Neural cell (in vitro differentiated cells): ENCODE results near the gene CTNNA1. TPM values are rescaled to one million over a fixed set of nuclear protein-coding genes. Genes with fewer than 3 reads are reported as not detected.

Source experiments
- H2AFZ ChIP-seq: fragments of 200-600, 300-800 bp; sonication (generic), shearing (Covaris generic); 2 replicates; pipeline ENCODE4 v1.6.0; 2014; ENCODE audit warnings: low read depth, mild to moderate bottlenecking, antibody characterized with exemption, low read length, moderate library complexity
- H3F3A ChIP-seq: fragments of 200-600 bp; shearing (Covaris generic); 2 replicates; pipeline ENCODE4 v1.6.1; 2016; ENCODE audit warnings: mild to moderate bottlenecking, moderate library complexity, mixed read lengths, antibody characterized with exemption, low read length; ENCODE audit not compliant: insufficient read depth, poor library complexity, severe bottlenecking
- H3K27ac ChIP-seq: fragments of 200-600, 300-800 bp; sonication (generic), shearing (Covaris generic); 2 replicates; pipeline ENCODE4 v1.5.1; 2014; ENCODE audit warnings: mild to moderate bottlenecking, low read length, moderate library complexity
- H3K27me3 ChIP-seq: fragments of 300-800, 200-600 bp; sonication (generic), shearing (Covaris generic); 2 replicates; pipeline ENCODE4 v1.6.0; 2014; ENCODE audit warnings: mild to moderate bottlenecking, low read depth, low read length, moderate library complexity; ENCODE audit not compliant: insufficient read depth
- H3K36me3 ChIP-seq: fragments of 300-800, 200-600 bp; sonication (generic), shearing (Covaris generic); 2 replicates; pipeline ENCODE4 v1.5.1; 2014; ENCODE audit warnings: mild to moderate bottlenecking, antibody characterized with exemption, low read length, moderate library complexity; ENCODE audit not compliant: insufficient read depth
- H3K4me2 ChIP-seq: fragments of 300-800, 200-600 bp; sonication (generic), shearing (Covaris generic); 2 replicates; pipeline ENCODE4 v1.6.0; 2014; ENCODE audit warnings: mild to moderate bottlenecking, low read length
- H3K4me3 ChIP-seq: fragments of 300-800, 200-600 bp; sonication (generic), shearing (Covaris generic); 2 replicates; pipeline ENCODE4 v1.5.1; 2014; ENCODE audit warnings: mild to moderate bottlenecking, low read length, moderate library complexity
- H3K79me2 ChIP-seq: fragments of 200-600 bp; shearing (Covaris generic); replicated peaks from 2 replicates; pipeline ENCODE4 v1.6.0; 2014; ENCODE audit warnings: mild to moderate bottlenecking, low read length, moderate library complexity; ENCODE audit not compliant: insufficient read depth
- H3K9ac ChIP-seq: fragments of 300-800, 200-600 bp; sonication (generic), shearing (Covaris generic); 2 replicates; pipeline ENCODE4 v1.6.1; 2016; ENCODE audit warnings: mild to moderate bottlenecking, low read length, mixed read lengths
- H3K9me2 ChIP-seq: fragments of 200-600 bp; shearing (Covaris generic); 2 replicates; pipeline ENCODE4 v1.6.1; 2016; ENCODE audit warnings: mild to moderate bottlenecking, low read length, mixed read lengths; ENCODE audit not compliant: insufficient read depth
- H3K9me3 ChIP-seq: fragments of 200-600, 300-800 bp; sonication (generic), shearing (Covaris generic); 2 replicates; pipeline ENCODE4 v1.6.1; 2016; ENCODE audit warnings: mild to moderate bottlenecking, mixed run types, low read length, moderate library complexity, mixed read lengths
- H4K20me1 ChIP-seq: fragments of 200-600 bp; shearing (Covaris generic); 2 replicates; pipeline ENCODE4 v1.6.1; 2016; ENCODE audit warnings: mild to moderate bottlenecking, mixed run types; ENCODE audit not compliant: insufficient read depth
- EP300 ChIP-seq: fragments of 450-650 bp; conservative IDR thresholded peaks from 2 replicates; pipeline ENCODE4 v1.6.1; 2014; ENCODE audit warnings: antibody characterized with exemption, mild to moderate bottlenecking, moderate library complexity; ENCODE audit not compliant: poor library complexity, severe bottlenecking
- EZH2 ChIP-seq: fragments of 200-600, 300-800 bp; shearing (Covaris generic), sonication (generic); IDR thresholded peaks from 2 replicates; pipeline ENCODE4 v1.6.1; 2014; ENCODE audit warnings: antibody characterized with exemption, low read length, borderline replicate concordance, mild to moderate bottlenecking; ENCODE audit not compliant: insufficient read depth, poor library complexity, severe bottlenecking
- MXI1 ChIP-seq: fragments of 450-650 bp; conservative IDR thresholded peaks from 2 replicates; pipeline ENCODE4 v1.6.1; 2014; ENCODE audit warnings: antibody characterized with exemption, mild to moderate bottlenecking; ENCODE audit not compliant: poor library complexity, severe bottlenecking
- POLR2AphosphoS5 ChIP-seq: IDR thresholded peaks from 2 replicates; pipeline ENCODE4 v1.6.1; 2012
- RAD21 ChIP-seq: fragments of 450-650 bp; conservative IDR thresholded peaks from 2 replicates; pipeline ENCODE4 v1.6.1; 2014; ENCODE audit warnings: antibody characterized with exemption, mild to moderate bottlenecking, moderate library complexity
- SMC3 ChIP-seq: fragments of 450-650 bp; conservative IDR thresholded peaks from 2 replicates; pipeline ENCODE4 v1.6.1; 2014; ENCODE audit warnings: antibody characterized with exemption, mild to moderate bottlenecking, moderate library complexity; ENCODE audit not compliant: poor library complexity
- TAF1 ChIP-seq: IDR thresholded peaks from 2 replicates; pipeline ENCODE4 v1.6.1; 2012; ENCODE audit warnings: low read depth
- polyA plus RNA-seq: library from polyadenylated mRNA; depleted of rRNA; stranded (reverse); fragments of >200 nt; gene quantifications from 2 replicates; pipeline ENCODE4 v1.2.3, GENCODE V29; 2014
- TF ChIP-seq, protein P1 (sequence below): IDR thresholded peaks from 2 replicates; pipeline ENCODE4 v1.6.1; 2012; ENCODE audit warnings: borderline replicate concordance
- TF ChIP-seq, protein P2 (sequence below): fragments of 450-650 bp; IDR thresholded peaks from 2 replicates; pipeline ENCODE4 v1.5.1; 2014; ENCODE audit warnings: antibody characterized with exemption, mild to moderate bottlenecking, moderate library complexity; ENCODE audit not compliant: poor library complexity, severe bottlenecking

CTNNA1 gene
- polyA plus RNA-seq, 1 donor from 2014 or later: 87.9 TPM

DNA sequence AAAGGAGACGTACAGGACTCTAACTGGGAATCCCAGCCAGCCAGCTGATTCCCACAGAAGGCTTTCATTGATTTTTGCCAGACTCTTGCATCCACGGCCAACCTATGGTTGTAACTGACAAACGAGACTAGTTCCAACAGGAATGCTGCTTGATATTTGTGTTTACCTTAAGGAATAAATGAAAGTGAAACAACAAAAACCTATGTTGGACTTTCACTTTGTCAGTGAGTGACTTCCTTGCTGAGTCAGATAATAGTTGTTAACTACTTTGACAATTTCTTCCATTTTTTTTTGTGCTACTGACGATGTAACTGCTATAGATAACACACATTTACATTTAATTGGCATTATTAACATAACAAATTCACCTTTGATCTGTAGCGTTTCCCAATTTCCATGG lies 185.3 kb downstream of the CTNNA1 start:
- Histone ChIP-seq H3F3A (no peaks in the 10 kb centered on the region), H3K9ac (no peak overlapping the region), H3K4me2 (no peak overlapping the region), H3K9me3 (no peaks in the 10 kb centered on the region), H3K79me2 (no peaks in the 10 kb centered on the region), H3K4me3 (no peak overlapping the region), H3K27me3 (no peaks in the 10 kb centered on the region), H3K27ac (no peak overlapping the region), H3K36me3 (no peaks in the 10 kb centered on the region), H2AFZ (no peak overlapping the region), H3K9me2 (no peaks in the 10 kb centered on the region), H4K20me1 (no peaks in the 10 kb centered on the region)
- TF ChIP-seq, protein P1, sequence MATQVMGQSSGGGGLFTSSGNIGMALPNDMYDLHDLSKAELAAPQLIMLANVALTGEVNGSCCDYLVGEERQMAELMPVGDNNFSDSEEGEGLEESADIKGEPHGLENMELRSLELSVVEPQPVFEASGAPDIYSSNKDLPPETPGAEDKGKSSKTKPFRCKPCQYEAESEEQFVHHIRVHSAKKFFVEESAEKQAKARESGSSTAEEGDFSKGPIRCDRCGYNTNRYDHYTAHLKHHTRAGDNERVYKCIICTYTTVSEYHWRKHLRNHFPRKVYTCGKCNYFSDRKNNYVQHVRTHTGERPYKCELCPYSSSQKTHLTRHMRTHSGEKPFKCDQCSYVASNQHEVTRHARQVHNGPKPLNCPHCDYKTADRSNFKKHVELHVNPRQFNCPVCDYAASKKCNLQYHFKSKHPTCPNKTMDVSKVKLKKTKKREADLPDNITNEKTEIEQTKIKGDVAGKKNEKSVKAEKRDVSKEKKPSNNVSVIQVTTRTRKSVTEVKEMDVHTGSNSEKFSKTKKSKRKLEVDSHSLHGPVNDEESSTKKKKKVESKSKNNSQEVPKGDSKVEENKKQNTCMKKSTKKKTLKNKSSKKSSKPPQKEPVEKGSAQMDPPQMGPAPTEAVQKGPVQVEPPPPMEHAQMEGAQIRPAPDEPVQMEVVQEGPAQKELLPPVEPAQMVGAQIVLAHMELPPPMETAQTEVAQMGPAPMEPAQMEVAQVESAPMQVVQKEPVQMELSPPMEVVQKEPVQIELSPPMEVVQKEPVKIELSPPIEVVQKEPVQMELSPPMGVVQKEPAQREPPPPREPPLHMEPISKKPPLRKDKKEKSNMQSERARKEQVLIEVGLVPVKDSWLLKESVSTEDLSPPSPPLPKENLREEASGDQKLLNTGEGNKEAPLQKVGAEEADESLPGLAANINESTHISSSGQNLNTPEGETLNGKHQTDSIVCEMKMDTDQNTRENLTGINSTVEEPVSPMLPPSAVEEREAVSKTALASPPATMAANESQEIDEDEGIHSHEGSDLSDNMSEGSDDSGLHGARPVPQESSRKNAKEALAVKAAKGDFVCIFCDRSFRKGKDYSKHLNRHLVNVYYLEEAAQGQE: no peak
- TF ChIP-seq MXI1 (no peak), EP300 (no peak), RAD21 (no peak), POLR2AphosphoS5 (no peak), EZH2 (no peak), SMC3 (no peak), TAF1 (no peak)
- TF ChIP-seq, protein P2, sequence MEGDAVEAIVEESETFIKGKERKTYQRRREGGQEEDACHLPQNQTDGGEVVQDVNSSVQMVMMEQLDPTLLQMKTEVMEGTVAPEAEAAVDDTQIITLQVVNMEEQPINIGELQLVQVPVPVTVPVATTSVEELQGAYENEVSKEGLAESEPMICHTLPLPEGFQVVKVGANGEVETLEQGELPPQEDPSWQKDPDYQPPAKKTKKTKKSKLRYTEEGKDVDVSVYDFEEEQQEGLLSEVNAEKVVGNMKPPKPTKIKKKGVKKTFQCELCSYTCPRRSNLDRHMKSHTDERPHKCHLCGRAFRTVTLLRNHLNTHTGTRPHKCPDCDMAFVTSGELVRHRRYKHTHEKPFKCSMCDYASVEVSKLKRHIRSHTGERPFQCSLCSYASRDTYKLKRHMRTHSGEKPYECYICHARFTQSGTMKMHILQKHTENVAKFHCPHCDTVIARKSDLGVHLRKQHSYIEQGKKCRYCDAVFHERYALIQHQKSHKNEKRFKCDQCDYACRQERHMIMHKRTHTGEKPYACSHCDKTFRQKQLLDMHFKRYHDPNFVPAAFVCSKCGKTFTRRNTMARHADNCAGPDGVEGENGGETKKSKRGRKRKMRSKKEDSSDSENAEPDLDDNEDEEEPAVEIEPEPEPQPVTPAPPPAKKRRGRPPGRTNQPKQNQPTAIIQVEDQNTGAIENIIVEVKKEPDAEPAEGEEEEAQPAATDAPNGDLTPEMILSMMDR: no peak

DNA sequence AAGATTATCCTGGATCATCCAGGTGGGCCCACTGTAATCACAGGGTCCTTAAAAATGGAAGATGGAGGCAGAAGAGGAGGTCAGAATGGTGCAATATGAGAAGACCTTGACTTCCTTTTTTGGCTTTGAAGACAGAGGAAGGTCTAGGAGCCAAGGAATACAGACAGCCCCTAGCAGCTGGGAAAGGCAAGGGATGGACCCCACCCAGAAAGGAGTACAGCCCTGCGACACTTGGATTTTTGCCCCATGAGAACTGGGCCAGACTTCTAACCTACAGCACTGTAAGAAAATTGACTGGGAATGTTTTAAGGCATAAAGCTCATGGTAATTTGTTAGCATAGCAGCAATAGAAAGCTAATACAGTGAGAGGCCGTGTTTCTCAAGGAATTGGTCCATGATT lies 188.8 kb downstream of the CTNNA1 start:
- no peak overlapping the region for H3K27ac ChIP-seq
- TF ChIP-seq MXI1 (no peak), TAF1 (no peak), EP300 (no peak), SMC3 (no peak), EZH2 (no peak), RAD21 (no peak), POLR2AphosphoS5 (no peak)
- TF ChIP-seq, protein P1: no peak
- TF ChIP-seq, protein P2: no peak

More for the DNA sequence above, 188.8 kb downstream of the CTNNA1 start:
- Histone ChIP-seq H3F3A (no peaks in the 10 kb centered on the region), H3K79me2 (no peaks in the 10 kb centered on the region), H3K27me3 (no peaks in the 10 kb centered on the region), H3K36me3 (no peaks in the 10 kb centered on the region), H3K9me2 (no peaks in the 10 kb centered on the region), H2AFZ (no peak overlapping the region), H4K20me1 (no peaks in the 10 kb centered on the region), H3K4me3 (no peak overlapping the region), H3K9ac (no peak overlapping the region), H3K9me3 (no peaks in the 10 kb centered on the region), H3K4me2 (no peak overlapping the region)
